ENCODE results near the gene TBC1D17.

DNA sequence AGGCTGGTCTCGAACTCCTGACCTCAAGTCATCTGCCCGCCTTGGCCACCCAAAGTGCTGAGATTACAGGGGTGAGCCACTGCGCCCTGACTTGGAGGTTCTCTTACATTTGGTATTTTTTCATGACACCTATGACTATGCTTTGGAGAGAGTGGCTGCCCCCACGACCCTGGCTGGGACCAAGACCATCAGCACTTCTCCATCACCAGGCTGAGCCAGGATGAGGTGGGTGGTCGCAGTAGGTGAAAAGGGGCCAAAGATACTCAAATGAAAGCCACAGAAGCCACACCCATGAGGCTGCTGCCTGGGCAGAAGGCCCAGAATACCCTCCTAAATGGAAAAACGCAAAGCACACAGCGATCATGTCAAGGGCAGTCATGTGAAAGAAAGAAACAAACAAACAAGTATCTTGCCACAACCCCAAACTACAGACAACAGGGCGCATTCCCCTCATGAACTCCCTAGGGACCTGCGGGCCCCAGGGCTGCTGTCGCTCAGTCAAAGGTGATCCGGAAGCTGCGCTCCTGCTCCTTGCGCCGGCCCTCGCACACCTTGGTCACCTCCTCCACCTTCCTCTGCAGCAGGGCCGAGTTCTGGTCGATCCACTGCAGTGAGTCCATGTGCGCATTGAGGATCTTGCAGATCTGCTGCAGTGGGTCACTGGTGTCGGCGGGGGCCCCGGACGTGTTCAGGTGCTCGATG lies 30.4 kb downstream of the TBC1D17 start:
- TF ChIP-seq, protein P1, sequence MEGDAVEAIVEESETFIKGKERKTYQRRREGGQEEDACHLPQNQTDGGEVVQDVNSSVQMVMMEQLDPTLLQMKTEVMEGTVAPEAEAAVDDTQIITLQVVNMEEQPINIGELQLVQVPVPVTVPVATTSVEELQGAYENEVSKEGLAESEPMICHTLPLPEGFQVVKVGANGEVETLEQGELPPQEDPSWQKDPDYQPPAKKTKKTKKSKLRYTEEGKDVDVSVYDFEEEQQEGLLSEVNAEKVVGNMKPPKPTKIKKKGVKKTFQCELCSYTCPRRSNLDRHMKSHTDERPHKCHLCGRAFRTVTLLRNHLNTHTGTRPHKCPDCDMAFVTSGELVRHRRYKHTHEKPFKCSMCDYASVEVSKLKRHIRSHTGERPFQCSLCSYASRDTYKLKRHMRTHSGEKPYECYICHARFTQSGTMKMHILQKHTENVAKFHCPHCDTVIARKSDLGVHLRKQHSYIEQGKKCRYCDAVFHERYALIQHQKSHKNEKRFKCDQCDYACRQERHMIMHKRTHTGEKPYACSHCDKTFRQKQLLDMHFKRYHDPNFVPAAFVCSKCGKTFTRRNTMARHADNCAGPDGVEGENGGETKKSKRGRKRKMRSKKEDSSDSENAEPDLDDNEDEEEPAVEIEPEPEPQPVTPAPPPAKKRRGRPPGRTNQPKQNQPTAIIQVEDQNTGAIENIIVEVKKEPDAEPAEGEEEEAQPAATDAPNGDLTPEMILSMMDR (conservative IDR thresholded peaks at IDR 0.05): no peak
- no peak for TF ChIP-seq ZFX (IDR thresholded peaks at IDR 0.05)

All from C4-2B (cell line).